GM23338 (cell line): ENCODE data around the gene FKBP9. TPM values are rescaled to one million over a fixed set of nuclear protein-coding genes. Genes with fewer than 3 reads are reported as not detected.

Experiments
- ATAC-seq: fragments of 200-7000 bp; cut with Tn5 transposase; 3 replicates; pipeline ENCODE4 v1.9.1; 2020
- DNase-seq: peaks from one replicate; pipeline ENCODE4 v3.0.0-alpha.2; 2015; ENCODE audit warnings: low spot score
- H2AFZ ChIP-seq: fragments of 200-600 bp; sonication (generic); 2 replicates; pipeline ENCODE4 v1.8.0; 2016; ENCODE audit warnings: antibody characterized with exemption, mild to moderate bottlenecking, moderate library complexity
- H3F3A ChIP-seq: fragments of 200-600 bp; sonication (generic); replicated peaks from 2 replicates; pipeline ENCODE4 v1.8.0; 2017; ENCODE audit warnings: antibody characterized with exemption, mixed run types, low read depth
- H3K27ac ChIP-seq: fragments of 200-600 bp; sonication (generic); 2 replicates; pipeline ENCODE4 v1.6.1; 2016; ENCODE audit warnings: low read depth
- H3K27me3 ChIP-seq: fragments of 200-600 bp; sonication (generic); 2 replicates; pipeline ENCODE4 v1.8.0; 2016; ENCODE audit warnings: mild to moderate bottlenecking, mixed run types, moderate library complexity; ENCODE audit not compliant: insufficient read depth
- H3K36me3 ChIP-seq: fragments of 200-600 bp; sonication (generic); 2 replicates; pipeline ENCODE4 v1.8.0; 2016; ENCODE audit warnings: mild to moderate bottlenecking; ENCODE audit not compliant: insufficient read depth
- H3K4me1 ChIP-seq: fragments of 200-600 bp; sonication (generic); 2 replicates; pipeline ENCODE4 v1.8.0; 2016; ENCODE audit warnings: mild to moderate bottlenecking, moderate library complexity; ENCODE audit not compliant: insufficient read depth
- H3K4me2 ChIP-seq: fragments of 200-600 bp; sonication (generic); 2 replicates; pipeline ENCODE4 v1.7.1; 2017; ENCODE audit warnings: mixed run types
- H3K4me3 ChIP-seq: fragments of 200-600 bp; sonication (generic); 2 replicates; pipeline ENCODE4 v1.6.1; 2016; ENCODE audit warnings: mixed run types
- H3K79me2 ChIP-seq: fragments of 200-600 bp; sonication (generic); replicated peaks from 2 replicates; pipeline ENCODE4 v1.8.0; 2017; ENCODE audit warnings: mild to moderate bottlenecking; ENCODE audit not compliant: insufficient read depth
- H3K9me2 ChIP-seq: fragments of 200-600 bp; sonication (generic); 2 replicates; pipeline ENCODE4 v1.8.0; 2017; ENCODE audit not compliant: insufficient read depth
- H4K20me1 ChIP-seq: fragments of 200-600 bp; sonication (generic); replicated peaks from 2 replicates; pipeline ENCODE4 v1.8.0; 2017; ENCODE audit warnings: mild to moderate bottlenecking; ENCODE audit not compliant: insufficient read depth
- H3K27ac Mint-ChIP-seq: 2 replicates; pipeline ENCODE4 v1.8.0; 2020; ENCODE audit warnings: inconsistent platforms, mild to moderate bottlenecking, moderate library complexity, mixed read lengths
- H3K27me3 Mint-ChIP-seq: 3 replicates; pipeline ENCODE4 v1.8.0; 2022; ENCODE audit warnings: low read depth, mild to moderate bottlenecking, moderate library complexity, mixed read lengths, inconsistent platforms; ENCODE audit not compliant: insufficient read depth, poor library complexity
- H3K36me3 Mint-ChIP-seq: 3 replicates; pipeline ENCODE4 v1.8.0; 2021; ENCODE audit warnings: low read depth, mild to moderate bottlenecking, inconsistent platforms, moderate library complexity, mixed read lengths
- H3K4me1 Mint-ChIP-seq: 3 replicates; pipeline ENCODE4 v1.8.0; 2020; ENCODE audit warnings: mild to moderate bottlenecking, inconsistent platforms, mixed read lengths
- H3K4me3 Mint-ChIP-seq: 3 replicates; pipeline ENCODE4 v1.8.0; 2021; ENCODE audit warnings: moderate library complexity, mild to moderate bottlenecking, inconsistent platforms, mixed read lengths
- H3K9me3 Mint-ChIP-seq: 3 replicates; pipeline ENCODE4 v1.8.0; 2020; ENCODE audit warnings: moderate library complexity, mild to moderate bottlenecking, inconsistent platforms, mixed read lengths
- CREB1 ChIP-seq: fragments of 250-450 bp; sonication (Bioruptor Pico); IDR thresholded peaks from 2 replicates; pipeline ENCODE4 v1.5.0; 2020; ENCODE audit warnings: low read depth, mild to moderate bottlenecking, moderate library complexity
- CTCF ChIP-seq, 2 experiments: fragments of 200-600 bp in 1 of 2; sonication (generic) in 1 of 2; conservative IDR thresholded peaks; 2 replicates each; pipeline versions ENCODE4 v1.5.1 to v1.6.1; 2016 to 2017; ENCODE audit warnings: antibody characterized with exemption in 2 of 2, low read depth in 2 of 2, mild to moderate bottlenecking in 2 of 2, moderate library complexity in 1 of 2
- ETS1 ChIP-seq: IDR thresholded peaks from 2 replicates; pipeline ENCODE4 v1.6.1; 2016; ENCODE audit warnings: antibody characterized with exemption
- EZH2 ChIP-seq: fragments of 200-600 bp; sonication (generic); IDR thresholded peaks from one replicate; pipeline ENCODE4 v1.8.0; 2017; ENCODE audit warnings: antibody characterized with exemption, mild to moderate bottlenecking, low read depth; ENCODE audit not compliant: unreplicated experiment
- EZH2phosphoT487 ChIP-seq: fragments of 200-600 bp; sonication (generic); IDR thresholded peaks from one replicate; pipeline ENCODE4 v1.8.1; 2018; ENCODE audit warnings: antibody characterized with exemption; ENCODE audit not compliant: unreplicated experiment
- JUNB ChIP-seq: IDR thresholded peaks from one replicate; pipeline ENCODE4 v1.6.1; 2016; ENCODE audit warnings: antibody characterized with exemption; ENCODE audit not compliant: unreplicated experiment
- NANOG ChIP-seq: IDR thresholded peaks from 2 replicates; pipeline ENCODE4 v1.6.1; 2016; ENCODE audit warnings: antibody characterized with exemption, borderline replicate concordance
- POLR2AphosphoS5 ChIP-seq: IDR thresholded peaks from 2 replicates; pipeline ENCODE4 v1.6.1; 2016; ENCODE audit warnings: antibody characterized with exemption, low read depth
- REST ChIP-seq: IDR thresholded peaks from one replicate; pipeline ENCODE4 v1.6.1; 2018; ENCODE audit warnings: antibody characterized with exemption; ENCODE audit not compliant: unreplicated experiment
- STAT1 ChIP-seq: IDR thresholded peaks from one replicate; pipeline ENCODE4 v1.6.1; 2016; ENCODE audit warnings: antibody characterized with exemption; ENCODE audit not compliant: unreplicated experiment
- ZNF114 ChIP-seq: fragments of 250-450 bp; sonication (Bioruptor Pico); IDR thresholded peaks from 2 replicates; pipeline ENCODE4 v1.5.0; 2020; ENCODE audit warnings: mild to moderate bottlenecking, moderate library complexity
- ZNF331 ChIP-seq: fragments of 250-450 bp; sonication (Bioruptor Pico); IDR thresholded peaks from 2 replicates; pipeline ENCODE4 v1.5.0; 2020; ENCODE audit warnings: low read depth, mild to moderate bottlenecking, moderate library complexity
- ZNF462 ChIP-seq: fragments of 250-450 bp; sonication (Bioruptor Pico); IDR thresholded peaks from 2 replicates; pipeline ENCODE4 v1.5.0; 2020; ENCODE audit warnings: mild to moderate bottlenecking, moderate library complexity
- polyA plus RNA-seq: library from polyadenylated mRNA; unstranded; fragments of >200 nt; fragmentation: Nextera tagmentation; extraction: Ambion mirVana; gene quantifications from 2 replicates; pipeline ENCODE4 v1.2.1, GENCODE V29; 2016
- total RNA-seq: library from RNA; depleted of rRNA; stranded (reverse); fragments of >200 nt; shearing (Covaris generic); gene quantifications from 2 replicates; pipeline ENCODE4 v1.2.3, GENCODE V29; 2014

FKBP9 gene
- total and polyA plus RNA-seq, 2 experiments from 2014 or later = 5.2 to 15.8 TPM

GRCh38 chr7:33048257-33048656 lies 91.0 kb downstream of the FKBP9 start:
- H3K4me3 ChIP-seq = no peak overlapping the region
- Mint-ChIP-seq H3K4me1 (peaks cover 8% of the 10 kb centered on the region), H3K4me3 (no peak overlapping the region), H3K36me3 (peaks cover 3% of the 10 kb centered on the region), H3K27ac (no peak overlapping the region), H3K27me3 (no peaks in the 10 kb centered on the region), H3K9me3 (no peaks in the 10 kb centered on the region)
- no peak overlapping the region for H3K4me2 ChIP-seq
- H2AFZ ChIP-seq = no peak overlapping the region
- no peaks in the 10 kb centered on the region for H3K27me3 ChIP-seq
- H4K20me1 ChIP-seq = peaks cover 42% of the 10 kb centered on the region
- DNase-seq (no peak), ATAC-seq (no peak)
- no peaks in the 10 kb centered on the region; the same call in 1 of the 2 replicates for H3K4me1 ChIP-seq
- H3K79me2 ChIP-seq = peaks cover 99% of the 10 kb centered on the region
- TF ChIP-seq CTCF (conservative IDR thresholded peaks at IDR 0.05; ENCODE audit: low read depth in 2 of 2) = no peak
- no peak for TF ChIP-seq ZNF462
- TF ChIP-seq ZNF331 (CRISPR knock-in tag) = no peak
- TF ChIP-seq EZH2 = no peak
- no peak for TF ChIP-seq POLR2AphosphoS5
- no peak for TF ChIP-seq CREB1
- TF ChIP-seq REST = no peak
- no peak for TF ChIP-seq ETS1
- no peak for TF ChIP-seq NANOG
- no peak for TF ChIP-seq STAT1
- TF ChIP-seq ZNF114 = no peak
- TF ChIP-seq JUNB = no peak
- no peak for TF ChIP-seq EZH2phosphoT487
- no peaks in the 10 kb centered on the region for H3K9me2 ChIP-seq
- H3K36me3 ChIP-seq = no peaks in the 10 kb centered on the region
- no peak overlapping the region for H3K27ac ChIP-seq
- H3F3A ChIP-seq = no peaks in the 10 kb centered on the region
